WI38 (cell line): Measurements from ENCODE around the gene KIF26B.

Experiments used
- H3K4me3 ChIP-seq: 2 replicates; pipeline ENCODE4 v1.5.1; 2011; ENCODE audit warnings: low read depth, mild to moderate bottlenecking, control low read depth, low read length
- CTCF ChIP-seq: IDR thresholded peaks from 2 replicates; pipeline ENCODE4 v1.5.1; 2012; ENCODE audit warnings: low read depth, mild to moderate bottlenecking, control low read depth, low read length

The KIF26B gene

GRCh38 chr1:245337829-245338484, 183.2 kb downstream of the KIF26B start:
- no peak for TF ChIP-seq CTCF
- H3K4me3 ChIP-seq: no peak overlapping the region

- H3K4me3 ChIP-seq: no peak overlapping the region
- TF ChIP-seq CTCF: no peak
Observed at GRCh38 chr1:245338485-245338877, 183.7 kb downstream of the KIF26B start.

GRCh38 chr1:245341743-245342142, 187.0 kb downstream of the KIF26B start:
- no peak overlapping the region for H3K4me3 ChIP-seq
- TF ChIP-seq CTCF: no peak

GRCh38 chr1:245345191-245345884, 190.6 kb downstream of the KIF26B start:
- H3K4me3 ChIP-seq: no peak overlapping the region
- no peak for TF ChIP-seq CTCF

GRCh38 chr1:245348626-245349025, 193.8 kb downstream of the KIF26B start:
- TF ChIP-seq CTCF: no peak

GRCh38 chr1:245353411-245353810, 198.6 kb downstream of the KIF26B start:
- TF ChIP-seq CTCF: no peak
- no peak overlapping the region for H3K4me3 ChIP-seq

More at GRCh38 chr1:245348626-245349025, 193.8 kb downstream of the KIF26B start:
- no peak overlapping the region for H3K4me3 ChIP-seq
